Fibroblast of skin of right biceps (primary cell): Measurements from ENCODE around the gene ZHX3.

Source experiments
- DNase-seq: peaks from one replicate; pipeline ENCODE4 v3.0.0-alpha.2; 2013

The ZHX3 gene

GRCh38 chr20:41287327-41287726, 30.2 kb downstream of the ZHX3 start:
- peak; percentile 89 for DNase-seq

GRCh38 chr20:41286240-41286851, 31.2 kb downstream of the ZHX3 start:
- DNase-seq: no peak

- DNase-seq: no peak
Observed at GRCh38 chr20:41279546-41280225, 37.8 kb downstream of the ZHX3 start.

- no peak for DNase-seq
Observed at GRCh38 chr20:41278936-41279335, 38.6 kb downstream of the ZHX3 start.

- DNase-seq: no peak
Observed at GRCh38 chr20:41277049-41277448, 40.5 kb downstream of the ZHX3 start.

- no peak for DNase-seq
Observed at GRCh38 chr20:41276317-41276751, 41.2 kb downstream of the ZHX3 start.

GRCh38 chr20:41275301-41275731, 42.2 kb downstream of the ZHX3 start:
- DNase-seq: peak; percentile 24

GRCh38 chr20:41274152-41274551, 43.4 kb downstream of the ZHX3 start:
- no peak for DNase-seq

- DNase-seq: no peak
Observed at GRCh38 chr20:41273445-41273844, 44.1 kb downstream of the ZHX3 start.

GRCh38 chr20:41272339-41272738, 45.2 kb downstream of the ZHX3 start:
- no peak for DNase-seq

GRCh38 chr20:41268917-41269652, 48.4 kb downstream of the ZHX3 start:
- DNase-seq: no peak

GRCh38 chr20:41268402-41268801, 49.1 kb downstream of the ZHX3 start:
- DNase-seq: no peak

GRCh38 chr20:41265938-41266337, 51.6 kb downstream of the ZHX3 start:
- no peak for DNase-seq

GRCh38 chr20:41264819-41265218, 52.7 kb downstream of the ZHX3 start:
- no peak for DNase-seq

- no peak for DNase-seq
Observed at GRCh38 chr20:41261790-41262717, 55.5 kb downstream of the ZHX3 start.

- no peak for DNase-seq
Observed at GRCh38 chr20:41261260-41261659, 56.3 kb downstream of the ZHX3 start.

GRCh38 chr20:41260734-41261220, 56.8 kb downstream of the ZHX3 start:
- no peak for DNase-seq

GRCh38 chr20:41259309-41259708, 58.2 kb downstream of the ZHX3 start:
- no peak for DNase-seq

GRCh38 chr20:41258474-41258873, 59.1 kb downstream of the ZHX3 start:
- DNase-seq: no peak

- DNase-seq: no peak
Observed at GRCh38 chr20:41256516-41256915, 61.0 kb downstream of the ZHX3 start.

- DNase-seq: no peak
Observed at GRCh38 chr20:41255655-41256054, 61.9 kb downstream of the ZHX3 start.

GRCh38 chr20:41249411-41250281, 67.9 kb downstream of the ZHX3 start:
- DNase-seq: peak; percentile 86
